Measurements from ENCODE around the gene EPB42.
"Not testable (repeated sequence)": the region's sequence is repeated elsewhere in the genome, so short reads cannot be mapped to it uniquely, and the experiment has no call there.

Gene EPB42

DNA sequence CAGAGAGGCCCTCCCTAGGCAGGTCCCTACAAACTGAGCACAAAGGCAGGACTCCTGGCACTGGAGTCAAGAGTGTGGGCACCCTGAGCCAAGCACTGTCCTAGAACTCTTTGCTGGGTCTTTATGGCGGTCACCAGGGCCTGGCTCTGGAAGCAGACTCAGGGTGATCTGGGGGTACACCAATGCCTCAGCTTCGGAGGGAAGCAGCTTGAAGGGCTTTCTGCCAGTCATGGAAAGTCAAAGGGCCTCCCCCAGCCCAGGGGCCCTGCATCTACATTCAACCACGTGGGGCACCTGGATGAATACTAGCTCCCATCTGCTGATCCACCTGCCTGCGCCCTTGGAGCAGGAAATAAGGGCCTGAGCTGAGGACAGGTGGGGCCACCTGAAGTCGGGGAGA, 7.4 kb downstream of the EPB42 start:
- in situ Hi-C loops (cut with MboI; ENCODE audit: low sequenced_read_pairs): no loop called here

DNA sequence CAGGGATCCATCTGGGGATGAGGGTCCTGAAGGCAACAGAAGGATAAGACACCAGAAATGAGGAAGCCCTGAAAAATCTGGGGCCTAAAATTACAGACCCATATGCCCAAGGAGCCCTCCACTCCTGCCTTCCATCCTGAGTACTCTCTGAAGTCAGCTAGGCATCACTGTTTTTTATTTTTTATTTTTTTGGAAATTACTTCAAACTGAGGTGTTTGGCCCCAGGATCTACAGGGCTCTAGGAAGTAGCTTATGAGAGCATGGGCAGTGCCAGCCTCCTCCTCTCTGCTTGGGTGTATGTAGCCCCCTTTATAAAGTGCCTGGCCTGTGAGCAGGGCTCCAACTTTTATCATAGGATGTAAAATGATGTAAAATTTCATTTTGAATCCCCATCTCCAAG, 7.9 kb downstream of the EPB42 start:
- in situ Hi-C loops (cut with MboI; ENCODE audit: low sequenced_read_pairs): no loop called here

DNA sequence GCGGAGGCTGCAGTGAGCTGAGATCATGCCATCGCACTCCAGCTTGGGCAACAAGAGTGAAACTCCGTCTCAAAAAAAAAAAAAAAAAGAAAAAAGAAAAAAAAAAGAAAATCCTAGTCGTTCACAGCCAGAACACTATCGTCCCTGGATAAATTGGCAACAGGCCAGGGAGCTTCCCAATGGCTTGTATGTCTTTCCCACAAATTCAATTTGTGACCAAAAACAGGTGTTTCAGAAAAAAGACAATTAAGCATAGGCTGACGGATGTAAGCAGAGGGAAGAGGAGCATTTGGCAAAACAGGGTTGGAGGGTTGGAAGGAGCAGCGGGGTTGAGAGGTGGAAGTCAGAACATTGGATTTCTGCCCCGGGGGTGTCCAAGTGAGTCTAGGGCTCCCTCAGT, 8.5 kb downstream of the EPB42 start:
- in situ Hi-C loops (cut with MboI; ENCODE audit: low sequenced_read_pairs): no loop called here

DNA sequence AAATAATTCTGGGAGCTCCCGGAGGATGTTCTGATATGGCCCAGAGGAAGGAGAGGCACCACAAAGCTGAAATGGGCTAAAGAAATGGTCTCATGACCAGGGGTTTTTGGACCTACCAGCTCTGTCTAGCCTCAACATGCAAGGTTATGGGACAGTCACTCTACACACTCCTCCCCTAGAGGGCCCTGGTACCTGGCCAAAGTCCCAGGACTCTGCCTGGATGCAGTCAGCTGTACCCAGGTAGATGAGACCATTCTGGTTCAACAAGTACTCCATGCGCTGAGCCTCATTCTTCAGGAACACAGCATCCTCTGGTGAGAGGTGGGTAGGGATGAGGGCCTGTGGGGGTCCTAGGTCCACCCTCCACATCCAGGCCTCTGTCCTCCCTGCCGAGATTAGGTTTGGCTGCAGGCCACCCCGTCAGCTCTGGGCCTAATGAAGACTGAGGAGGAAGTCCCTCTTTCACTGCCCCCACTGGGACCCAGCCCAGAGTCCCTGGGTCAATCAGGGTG, 9.5 kb downstream of the EPB42 start:
- in situ Hi-C loops (cut with MboI; ENCODE audit: low sequenced_read_pairs): no loop called here

DNA sequence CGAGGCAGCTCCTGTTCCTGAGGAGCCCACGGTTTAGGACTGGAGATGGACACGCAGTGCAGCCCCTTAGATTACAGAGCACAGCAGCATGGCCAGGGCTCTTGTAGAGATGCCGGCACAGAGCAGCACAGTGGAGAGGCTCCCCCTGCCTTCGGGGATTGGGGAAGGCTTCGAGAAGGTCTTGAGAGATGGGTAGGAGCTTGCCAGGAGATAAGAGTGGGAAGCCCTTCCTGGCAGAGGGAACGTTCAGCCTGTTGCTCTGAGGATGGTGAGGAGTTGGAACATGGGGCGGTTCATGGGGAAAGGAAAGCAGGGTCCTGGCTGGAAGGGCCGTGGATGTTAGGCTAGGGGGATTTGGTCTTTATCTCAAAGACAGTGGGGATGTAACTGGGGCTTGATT, 10.0 kb downstream of the EPB42 start:
- in situ Hi-C loops (cut with MboI; ENCODE audit: low sequenced_read_pairs): no loop called here

DNA sequence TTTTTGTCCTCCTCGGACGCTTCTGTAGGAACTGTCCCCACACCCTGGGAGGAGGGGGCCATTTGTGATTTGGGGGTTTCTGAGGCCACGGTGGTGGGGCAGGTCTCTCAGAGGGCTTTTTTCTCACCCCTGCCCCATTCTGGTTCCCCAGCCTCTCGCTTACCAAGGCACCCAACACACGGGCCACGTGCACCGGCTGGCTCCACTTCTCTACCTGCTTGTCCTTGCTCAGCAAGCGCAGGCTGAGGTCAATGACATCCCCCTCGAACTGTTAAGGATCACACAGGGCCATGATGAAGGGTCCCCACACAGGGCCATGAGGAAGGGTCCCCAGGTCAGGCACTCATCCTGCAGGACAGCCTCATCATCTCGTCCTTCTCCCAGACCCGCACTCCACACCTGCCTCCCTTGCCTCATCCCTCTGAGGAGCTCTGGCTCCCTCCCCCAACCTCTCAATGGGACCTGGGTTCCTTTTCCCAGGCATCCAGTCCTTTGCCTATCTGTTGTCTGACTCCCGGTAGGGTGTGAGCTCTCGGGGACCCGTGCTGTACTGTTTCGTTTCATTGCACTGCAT, 10.6 kb downstream of the EPB42 start:
- in situ Hi-C loops (cut with MboI; ENCODE audit: low sequenced_read_pairs): no loop called here

DNA sequence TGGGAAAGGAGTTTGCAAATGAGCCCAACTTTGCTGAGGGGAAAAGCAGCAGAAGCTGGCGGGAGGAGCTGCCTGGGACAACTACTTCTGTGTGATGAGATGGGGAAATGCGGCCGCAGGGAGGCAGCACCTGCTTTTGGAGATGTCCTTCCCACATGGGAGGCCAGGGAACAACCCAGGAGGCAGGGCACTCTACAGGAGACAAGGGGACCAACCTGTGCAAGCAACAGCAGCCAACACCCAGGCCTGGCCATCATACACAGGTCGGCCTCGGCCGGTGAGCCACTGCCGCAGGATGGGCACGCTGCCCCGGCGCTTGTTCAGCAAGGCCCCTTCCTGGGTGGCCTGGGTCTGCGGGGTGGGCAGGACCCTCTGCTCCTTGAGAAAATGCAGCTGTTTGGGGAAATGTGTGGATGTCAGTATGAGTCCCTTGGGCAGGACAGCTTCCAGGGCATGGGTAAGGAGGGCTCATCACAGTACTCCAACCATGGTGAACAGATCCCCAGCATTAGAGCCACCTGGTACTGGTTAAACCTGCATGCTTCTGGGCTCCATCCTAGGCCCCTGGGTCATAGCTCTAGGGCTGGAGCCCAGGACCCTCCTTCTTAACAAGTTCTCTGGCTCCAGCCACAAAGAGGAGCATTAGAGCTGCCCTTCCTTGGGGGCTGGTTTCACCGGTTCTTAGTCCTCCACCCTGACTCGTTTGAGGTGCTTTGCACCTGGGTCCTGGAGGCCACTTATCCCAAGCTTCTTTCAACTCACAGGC, 11.6 kb downstream of the EPB42 start:
- in situ Hi-C loops (cut with MboI; ENCODE audit: low sequenced_read_pairs): no loop called here

DNA sequence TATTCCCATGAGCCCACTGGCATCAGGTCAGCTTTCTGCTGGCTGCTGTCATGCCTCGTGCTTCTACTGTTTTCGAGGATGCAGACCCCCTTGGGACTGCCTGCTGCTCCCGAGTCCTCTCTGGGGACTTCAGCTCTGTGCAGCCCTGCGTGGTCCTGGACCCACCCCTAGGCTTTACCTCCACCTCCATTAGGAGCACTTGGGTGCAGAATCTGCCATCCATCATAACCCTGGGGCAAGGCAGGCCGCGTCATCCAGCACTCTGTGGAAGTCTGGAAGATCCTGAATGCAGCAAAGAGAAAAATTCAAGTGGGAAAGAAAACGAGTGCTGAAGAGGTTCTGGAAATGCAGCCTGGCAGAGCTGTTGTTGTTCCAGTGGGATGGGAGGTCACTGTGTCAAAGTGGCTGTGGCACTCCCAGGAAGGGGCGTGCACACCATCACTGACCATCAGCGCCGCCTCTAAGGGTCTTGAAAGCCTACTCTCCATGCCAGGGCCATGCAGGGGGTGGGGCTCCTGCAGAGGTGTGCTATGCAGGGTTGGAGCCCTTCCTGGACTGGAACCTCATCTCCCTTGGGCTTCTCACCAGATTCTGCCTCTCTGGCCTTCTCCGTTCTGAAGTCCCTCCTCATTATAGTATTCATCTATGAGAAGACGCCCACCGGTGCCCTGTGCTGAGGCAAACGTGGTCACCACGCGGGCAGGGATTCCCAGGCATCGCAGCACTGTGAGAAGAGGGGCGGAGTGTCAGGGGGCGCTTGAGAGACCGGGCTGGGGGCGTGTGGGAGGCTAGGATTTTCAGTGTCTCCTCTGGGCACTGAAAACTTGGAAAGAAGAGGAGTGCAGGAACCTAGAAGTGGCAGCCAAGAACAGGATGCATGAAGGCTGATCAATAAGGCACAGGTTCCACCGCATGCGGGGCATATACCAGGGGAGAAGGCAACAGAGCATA, 12.5 kb downstream of the EPB42 start:
- in situ Hi-C loops (cut with MboI; ENCODE audit: low sequenced_read_pairs): no loop called here

DNA sequence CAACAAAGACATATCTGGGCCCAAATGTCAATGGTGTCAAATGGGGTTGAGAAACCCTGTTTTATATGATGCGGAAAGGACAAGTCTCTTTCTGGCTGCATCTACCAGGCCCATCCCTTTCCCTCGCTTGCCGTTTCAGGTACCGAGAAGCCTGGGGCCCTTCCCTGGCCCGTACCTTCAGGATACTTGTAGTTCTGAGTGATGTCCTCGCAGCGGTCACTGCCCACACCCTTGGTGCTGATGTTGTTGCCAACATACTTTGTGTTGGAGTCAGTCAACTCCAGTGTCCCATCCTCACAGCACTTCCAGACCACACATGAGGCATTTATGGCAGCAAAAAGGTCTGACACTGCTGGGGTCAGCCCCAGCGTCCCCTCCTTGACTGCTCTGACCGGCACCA, 13.8 kb downstream of the EPB42 start:
- in situ Hi-C loops (cut with MboI; ENCODE audit: low sequenced_read_pairs): no loop called here

DNA sequence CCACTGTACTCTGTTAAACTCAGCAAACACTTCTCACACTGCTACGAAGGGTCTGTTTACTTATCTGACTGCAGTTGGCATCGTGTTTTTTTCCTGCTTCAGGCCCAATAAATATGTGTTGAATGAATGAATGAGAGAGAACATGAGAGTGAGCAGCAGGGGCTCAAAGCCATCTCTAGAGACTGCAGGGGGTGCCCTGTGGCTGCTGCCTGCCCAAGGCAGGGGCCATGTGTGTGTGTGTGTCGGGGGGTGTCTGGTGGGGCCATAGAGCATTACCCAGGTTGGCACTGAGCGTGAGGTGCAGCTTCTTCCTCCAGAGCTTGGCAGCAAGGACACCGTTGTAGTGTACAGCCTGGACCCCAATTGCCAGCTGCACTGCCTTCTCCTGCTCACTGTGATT, 14.8 kb downstream of the EPB42 start:
- in situ Hi-C loops (cut with MboI; ENCODE audit: low sequenced_read_pairs): no loop called here

DNA sequence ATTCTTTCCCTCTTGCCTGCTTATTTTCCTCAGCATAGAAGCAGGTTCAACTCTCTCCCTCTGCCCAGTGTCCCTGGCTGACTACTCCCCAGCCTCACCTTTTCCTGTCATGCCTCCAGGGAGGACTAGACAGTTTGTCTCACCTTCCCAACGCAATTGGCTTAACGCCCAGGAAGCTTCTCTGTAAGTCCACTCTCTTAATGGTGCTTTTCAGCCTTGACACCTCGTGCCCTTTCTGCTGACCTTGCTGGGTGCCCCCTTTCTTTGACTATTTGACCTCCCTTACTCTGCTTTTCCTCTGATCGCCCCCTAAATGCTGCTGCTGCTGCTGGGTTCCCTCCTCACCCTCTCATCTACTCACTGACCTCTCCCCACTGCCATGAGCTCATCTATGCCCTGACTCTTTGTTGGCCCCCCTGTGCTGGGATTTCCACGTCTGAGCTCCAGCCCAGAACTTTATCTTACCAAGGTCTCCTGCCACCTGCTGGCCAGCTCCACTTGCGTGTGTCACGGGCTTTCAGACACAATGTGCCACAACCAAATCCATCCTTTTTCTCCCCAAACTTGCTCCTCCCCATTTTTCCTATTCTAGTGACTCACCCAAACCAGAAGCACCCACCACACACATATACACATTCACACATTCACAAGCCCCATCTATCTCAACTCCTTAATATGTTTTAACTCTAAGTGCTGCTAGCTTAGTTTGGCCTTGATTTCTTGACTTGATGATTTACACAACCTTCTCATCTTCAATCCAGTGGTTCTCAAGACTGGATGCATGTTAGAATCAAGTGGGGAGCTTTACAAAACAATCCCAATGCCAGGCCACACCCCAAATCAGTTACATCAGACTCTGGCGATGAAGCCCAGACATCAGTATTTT, 16.6 kb downstream of the EPB42 start:
- in situ Hi-C loops (cut with MboI; ENCODE audit: low sequenced_read_pairs): no loop called here

DNA sequence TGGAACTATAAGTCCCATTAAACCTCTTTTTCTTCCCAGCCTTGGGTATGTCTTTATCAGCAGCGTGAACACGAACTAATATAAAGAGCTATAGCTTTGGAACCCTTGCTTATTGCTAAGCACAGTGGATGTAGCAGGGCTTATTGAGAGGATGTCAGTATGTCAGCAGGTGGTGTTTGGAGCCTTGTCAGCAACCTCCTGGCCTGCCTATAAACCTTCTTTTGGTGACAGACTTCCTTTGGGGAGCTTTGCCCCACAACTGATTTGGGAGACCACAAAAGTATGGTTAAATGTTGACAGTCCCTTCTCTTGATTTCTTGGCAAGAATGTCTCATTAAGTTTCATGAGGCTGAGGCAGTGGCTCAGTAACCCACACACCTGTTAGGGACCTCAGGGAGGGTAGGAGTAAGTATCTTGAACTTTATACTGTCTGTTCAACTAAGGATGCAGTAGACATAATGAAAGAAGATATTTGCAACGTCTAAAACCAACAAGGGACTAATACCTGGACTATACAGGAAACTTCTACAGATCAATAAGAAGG, 20.8 kb downstream of the EPB42 start:
- in situ Hi-C loops (cut with MboI; ENCODE audit: low sequenced_read_pairs): no loop called here

DNA sequence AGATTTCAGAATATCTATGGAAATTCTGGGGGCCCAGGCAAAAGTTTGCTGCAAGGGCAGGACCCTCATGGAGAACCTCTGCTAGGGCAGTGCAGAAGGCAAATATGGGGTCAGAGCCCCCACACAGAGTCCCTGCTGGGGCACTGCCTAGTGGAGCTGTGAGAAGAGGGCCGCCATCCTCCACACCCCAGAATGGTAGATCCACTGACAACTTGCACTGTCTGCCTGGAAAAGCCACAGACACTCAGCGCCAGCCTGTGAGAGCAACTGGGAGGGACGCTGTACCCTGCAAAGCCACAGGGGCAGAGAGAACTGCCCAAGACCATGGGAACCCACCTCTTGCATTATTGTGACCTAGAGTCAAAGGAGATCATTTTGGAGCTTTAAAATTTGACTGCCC, 21.8 kb downstream of the EPB42 start:
- in situ Hi-C loops (cut with MboI; ENCODE audit: low sequenced_read_pairs): no loop called here

DNA sequence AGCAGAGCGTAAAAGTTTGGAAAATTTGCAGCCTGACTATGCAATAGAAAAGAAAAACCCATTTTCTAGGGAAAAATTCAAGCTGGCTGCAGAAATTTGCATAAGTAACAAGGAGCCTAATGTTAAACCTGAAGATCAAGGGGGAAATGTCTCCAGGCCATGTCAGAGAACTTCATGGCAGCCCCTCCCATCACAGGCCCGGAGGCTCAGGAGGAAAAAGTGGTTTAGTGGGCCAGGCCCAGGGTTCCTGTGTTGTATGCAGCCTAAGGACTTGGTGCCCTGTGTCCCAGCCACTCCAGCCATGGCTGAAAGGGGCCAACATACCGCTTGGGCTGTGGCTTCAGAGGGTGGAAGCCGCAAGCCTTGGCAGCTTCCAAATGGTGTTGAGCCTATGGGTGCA, 22.3 kb downstream of the EPB42 start:
- in situ Hi-C loops (cut with MboI; ENCODE audit: low sequenced_read_pairs): not testable (repeated sequence)

DNA sequence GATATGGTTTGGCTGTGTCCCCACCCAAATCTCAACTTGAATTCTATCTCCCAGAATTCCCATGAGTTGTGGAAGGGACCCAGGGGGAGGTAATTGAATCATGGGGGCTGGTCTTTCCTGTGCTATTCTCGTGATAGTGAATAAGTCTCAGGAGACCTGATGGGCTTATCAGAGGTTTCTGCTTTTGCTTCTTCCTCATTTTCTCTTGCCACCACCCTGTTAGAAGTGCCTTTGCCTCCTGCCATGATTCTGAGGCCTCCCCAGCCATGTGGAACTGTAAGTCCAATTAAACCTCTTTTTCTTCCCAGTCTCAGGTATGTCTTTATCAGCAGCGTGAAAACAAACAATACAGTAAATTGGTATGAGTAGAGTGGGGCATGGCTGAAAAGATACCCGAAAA, 23.0 kb downstream of the EPB42 start:
- in situ Hi-C loops (cut with MboI; ENCODE audit: low sequenced_read_pairs): not testable (repeated sequence)

DNA sequence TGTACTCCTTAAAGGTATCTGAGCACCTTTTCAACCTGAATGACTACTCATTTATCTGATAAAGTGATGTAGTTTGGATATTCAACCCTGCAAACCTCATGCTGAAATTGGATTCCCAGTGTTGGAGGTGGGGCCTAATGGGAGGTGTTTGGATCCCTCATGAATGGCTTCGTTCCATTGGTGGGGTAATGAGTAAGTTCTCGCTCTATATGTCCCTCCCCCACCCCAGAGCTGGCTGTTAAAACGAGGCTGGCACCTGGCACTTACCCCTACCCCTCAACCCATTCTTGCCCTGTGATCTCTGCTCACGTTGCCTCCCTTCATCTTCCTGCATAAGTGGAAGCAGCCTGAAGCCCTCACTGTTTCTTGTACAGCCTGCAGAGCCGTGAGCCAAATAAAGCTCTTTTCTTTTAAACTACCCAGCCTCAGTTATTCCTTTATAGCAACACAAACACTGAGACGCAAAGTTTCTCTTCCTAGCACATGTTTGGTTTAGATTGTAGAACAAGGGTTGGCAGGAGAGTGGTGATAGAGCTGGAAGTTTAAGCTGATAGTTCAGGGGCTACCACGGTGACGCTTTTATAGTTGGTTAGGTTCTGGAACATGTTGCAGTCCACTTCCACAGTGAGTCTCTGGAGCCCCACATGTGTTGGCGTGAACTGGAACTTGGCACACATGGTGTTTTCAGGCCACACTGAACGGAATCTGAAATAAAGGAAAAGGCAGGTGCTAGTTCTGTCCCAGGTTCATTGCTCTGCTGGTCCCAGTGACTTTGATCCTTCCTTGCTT, 23.9 kb downstream of the EPB42 start:
- in situ Hi-C loops (cut with MboI; ENCODE audit: low sequenced_read_pairs): no loop called here

DNA sequence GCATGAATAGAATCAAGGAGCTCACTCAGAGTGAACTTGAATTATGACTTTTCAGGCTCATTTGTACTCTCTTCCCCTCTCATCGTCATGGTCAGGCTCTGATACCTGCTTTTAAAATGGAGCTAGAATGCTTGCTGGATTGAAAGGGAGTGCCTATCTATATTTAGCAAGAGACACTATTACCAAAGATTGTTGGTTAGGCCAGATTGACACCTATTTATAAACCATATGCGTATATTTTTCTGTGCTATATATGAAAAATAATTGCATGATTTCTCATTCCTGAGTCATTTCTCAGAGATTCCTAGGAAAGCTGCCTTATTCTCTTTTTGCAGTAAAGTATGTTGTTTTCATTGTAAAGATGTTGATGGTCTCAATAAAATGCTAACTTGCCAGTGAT, 26.0 kb downstream of the EPB42 start:
- in situ Hi-C loops (cut with MboI; ENCODE audit: low sequenced_read_pairs): no loop called here

DNA sequence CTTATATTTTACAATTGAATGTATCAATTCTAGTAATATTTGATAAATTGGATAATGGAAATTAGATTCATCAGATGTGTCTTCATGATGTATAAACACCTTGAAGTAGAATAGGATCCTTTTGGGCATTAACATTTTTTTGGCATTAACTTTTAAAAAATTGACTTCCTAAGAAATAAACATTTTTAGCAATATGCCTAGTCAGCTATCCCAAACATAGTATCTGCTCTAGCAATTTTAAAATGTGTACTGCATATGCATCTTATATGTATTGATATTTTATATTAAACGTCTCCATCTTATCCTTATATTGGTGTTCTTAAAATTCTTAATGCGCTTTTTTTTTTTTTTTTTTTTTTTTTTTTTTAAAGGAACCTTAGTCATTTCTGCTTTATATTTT, 27.1 kb downstream of the EPB42 start:
- in situ Hi-C loops (cut with MboI; ENCODE audit: low sequenced_read_pairs): no loop called here

DNA sequence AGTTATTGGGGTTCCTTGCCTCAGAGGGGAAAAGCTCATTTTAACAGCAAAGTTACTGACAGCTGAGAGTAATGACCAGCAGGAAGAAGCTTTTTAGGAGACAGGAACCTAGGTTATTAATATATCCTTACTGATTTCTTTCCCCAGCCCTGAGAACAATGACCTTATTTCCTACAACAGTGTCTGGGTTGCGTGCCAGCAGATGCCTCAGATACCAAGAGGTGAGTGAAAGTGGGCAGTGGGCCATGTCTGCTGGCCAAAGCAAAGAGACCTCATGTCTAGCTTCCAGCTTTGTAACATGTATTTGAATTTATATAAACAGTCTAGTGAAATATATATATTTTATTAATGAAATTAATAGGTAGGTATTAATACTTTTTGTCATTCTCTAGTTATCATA, 30.6 kb downstream of the EPB42 start:
- in situ Hi-C loops (cut with MboI; ENCODE audit: low sequenced_read_pairs): no loop called here

DNA sequence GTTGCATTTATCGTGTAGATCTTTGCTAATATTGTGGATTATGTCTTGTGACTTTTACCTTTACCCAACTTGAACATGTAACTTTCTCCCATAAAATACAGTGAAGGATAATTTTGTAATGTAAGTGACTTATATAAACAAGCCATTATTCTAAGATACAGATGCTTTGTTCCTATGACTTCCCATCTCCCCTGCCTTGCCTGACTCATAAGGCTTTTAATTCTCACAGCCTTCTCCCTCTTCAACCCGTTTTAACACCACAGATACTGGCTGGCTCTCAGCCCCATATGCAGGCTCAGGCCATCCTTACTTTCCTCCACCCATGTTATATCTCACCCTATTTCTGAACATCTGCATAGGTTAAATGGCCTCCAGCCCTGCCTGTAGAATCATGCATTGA, 31.5 kb downstream of the EPB42 start:
- in situ Hi-C loops (cut with MboI; ENCODE audit: low sequenced_read_pairs): no loop called here
